SH-SY5Y (cell line): ENCODE data around the gene GRIK2.

ENCODE experiments used
- GATA2 ChIP-seq: IDR thresholded peaks from 2 replicates; pipeline ENCODE4 v1.6.1; 2011; ENCODE audit warnings: mild to moderate bottlenecking, low read depth, low read length
- GATA3 ChIP-seq: IDR thresholded peaks from 2 replicates; pipeline ENCODE4 v1.6.1; 2011; ENCODE audit warnings: low read depth, mild to moderate bottlenecking, low read length, moderate library complexity

DNA sequence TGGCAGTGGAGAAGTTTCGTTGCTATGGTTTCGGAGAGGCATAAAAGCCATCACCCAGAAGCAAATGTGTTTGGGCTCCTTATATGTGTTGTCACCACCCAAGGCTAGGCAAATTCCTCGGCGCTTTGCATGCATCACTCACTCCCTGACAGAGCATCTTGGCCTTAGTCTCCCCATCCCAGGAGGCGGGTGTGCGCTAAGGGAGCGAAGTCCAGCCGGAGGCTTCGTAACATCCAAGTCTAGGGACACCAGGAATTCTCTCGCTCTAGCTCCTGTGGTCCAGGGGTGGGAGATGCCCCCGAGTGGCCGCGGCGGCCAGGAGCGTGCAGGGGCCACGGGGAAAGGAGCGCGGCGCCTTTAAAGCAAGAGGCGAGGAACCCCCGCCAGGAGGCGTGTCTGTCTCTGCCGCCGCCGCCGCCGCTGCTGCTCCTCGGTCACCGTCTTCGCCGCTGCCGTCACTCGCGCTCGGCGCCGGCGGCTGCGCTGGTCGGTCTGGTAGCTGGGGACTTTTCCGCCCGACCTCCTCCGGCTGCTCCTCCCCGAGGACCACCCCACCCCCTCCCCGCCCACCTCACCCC is at the start of gene GRIK2:
- TF ChIP-seq GATA2 (no peak; the same call in 1 of the 2 replicates), GATA3 (no peak)
